Measurements from ENCODE around the gene GPR137B.
A peak's percentile ranks its signal among the peaks of the same experiment; 100 is the strongest.
"Not testable (repeated sequence)": the region's sequence is repeated elsewhere in the genome, so short reads cannot be mapped to it uniquely, and the experiment has no call there.

The GPR137B gene

GRCh38 chr1:236161755-236162154 lies 19.4 kb downstream of the GPR137B start:
- DNase-seq (ENCODE audit: low spot score) = not testable (repeated sequence)

- no peak for DNase-seq (ENCODE audit: low spot score)
Measured at GRCh38 chr1:236163463-236164153, 21.3 kb downstream of the GPR137B start.

GRCh38 chr1:236164273-236164672 lies 21.9 kb downstream of the GPR137B start:
- no peak for DNase-seq (ENCODE audit: low spot score)

GRCh38 chr1:236165238-236165981 lies 23.1 kb downstream of the GPR137B start:
- no peak for DNase-seq (ENCODE audit: low spot score)

- DNase-seq (ENCODE audit: low spot score) = no peak
Measured at GRCh38 chr1:236166041-236166440, 23.7 kb downstream of the GPR137B start.

- no peak for DNase-seq (ENCODE audit: low spot score)
Measured at GRCh38 chr1:236167154-236167553, 24.8 kb downstream of the GPR137B start.

DNA sequence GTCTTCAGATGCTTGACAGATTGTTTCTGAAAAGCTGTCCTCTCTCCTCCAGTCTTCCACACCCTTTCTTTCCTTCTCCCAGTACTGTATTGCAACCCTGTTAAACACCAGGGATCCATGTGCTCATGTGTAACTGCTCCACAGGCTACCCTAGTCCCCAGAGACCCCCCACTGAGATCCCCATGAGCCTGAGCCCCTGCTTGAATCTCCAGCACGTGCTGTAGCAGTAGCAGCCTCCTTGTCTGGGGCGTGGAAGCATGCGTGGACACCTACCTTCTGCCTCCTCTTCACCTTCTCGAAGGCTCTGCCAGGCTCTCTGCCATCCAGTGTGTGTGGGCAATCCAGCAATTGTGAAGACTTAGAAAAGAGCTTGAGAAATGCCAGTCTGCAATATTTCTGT lies 25.2 kb downstream of the GPR137B start:
- DNase-seq (ENCODE audit: low spot score) = no peak

- peak; percentile 16 for DNase-seq (ENCODE audit: low spot score)
Measured at GRCh38 chr1:236168716-236169429, 26.5 kb downstream of the GPR137B start.

- DNase-seq (ENCODE audit: low spot score) = no peak
Measured at GRCh38 chr1:236172041-236172579, 29.8 kb downstream of the GPR137B start.

GRCh38 chr1:236173174-236173767 lies 30.9 kb downstream of the GPR137B start:
- DNase-seq (ENCODE audit: low spot score) = no peak

- DNase-seq (ENCODE audit: low spot score) = no peak
Measured at GRCh38 chr1:236175642-236176336, 33.5 kb downstream of the GPR137B start.

DNA sequence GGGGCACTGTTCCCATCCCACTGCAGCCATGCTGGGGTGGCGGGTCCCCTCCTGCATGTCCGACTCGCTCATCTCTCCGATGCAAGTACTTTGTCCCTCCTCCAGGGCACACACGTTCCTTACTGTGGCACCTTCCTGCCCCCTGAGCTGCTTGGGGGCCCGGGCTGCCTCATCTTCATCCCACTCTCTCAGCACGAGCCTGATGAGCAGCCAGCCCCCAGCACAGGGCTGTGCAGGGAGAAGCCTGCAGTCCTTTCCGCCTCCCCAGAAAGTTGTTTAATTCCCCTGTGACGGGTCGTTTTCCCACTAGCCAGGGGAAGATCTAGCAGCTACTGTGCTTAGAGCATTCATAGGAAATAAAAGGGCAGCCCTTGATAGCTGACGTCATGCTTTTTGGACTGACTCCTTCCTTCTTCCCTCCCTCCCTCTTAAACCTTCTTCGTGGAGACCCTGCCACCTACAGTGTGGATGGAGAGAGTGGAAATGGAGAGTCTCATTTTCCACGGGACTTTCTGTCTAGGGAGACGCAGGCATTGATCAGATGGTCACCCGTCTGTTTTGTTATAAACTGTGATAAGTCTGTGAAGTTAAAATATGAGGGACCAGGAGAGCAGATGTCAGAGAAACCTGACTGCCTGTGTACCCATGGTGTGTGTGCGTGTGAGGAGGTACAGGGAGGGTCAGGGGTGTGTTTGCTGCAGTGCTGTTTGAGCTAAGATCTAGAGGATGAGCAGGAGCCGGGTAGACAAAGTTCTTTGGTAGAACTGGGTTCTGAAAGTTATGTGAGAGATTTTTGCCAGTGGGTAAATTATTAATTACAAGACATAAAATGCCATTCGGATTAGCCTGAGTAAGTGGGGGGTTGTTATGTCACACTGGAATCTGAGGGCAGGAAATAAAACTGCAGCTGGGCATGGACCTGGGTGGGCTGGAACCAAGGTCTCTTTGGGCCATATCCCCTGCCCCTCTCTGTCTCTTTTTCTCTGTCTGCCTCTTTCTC lies 34.3 kb downstream of the GPR137B start:
- no peak for DNase-seq (ENCODE audit: low spot score)

- DNase-seq (ENCODE audit: low spot score) = no peak
Measured at GRCh38 chr1:236179634-236180033, 37.3 kb downstream of the GPR137B start.

DNA sequence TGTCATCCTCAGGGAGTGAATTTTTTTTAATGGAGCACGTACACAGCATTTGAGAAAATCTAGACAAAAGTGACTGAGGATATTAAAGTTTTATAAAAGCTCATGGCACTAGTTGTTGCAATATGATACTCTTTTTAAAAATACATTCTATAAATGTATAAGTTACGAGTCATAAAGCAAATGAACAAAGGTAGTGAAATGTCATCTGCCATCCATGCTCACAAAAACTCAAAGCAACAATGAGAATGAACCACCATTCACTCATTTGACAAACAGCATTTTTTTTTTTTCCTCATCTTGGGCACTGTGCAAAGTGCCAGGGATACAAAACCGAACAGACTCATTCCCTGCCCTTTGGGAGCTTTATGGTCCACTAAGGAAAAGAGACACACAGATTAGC lies 38.7 kb downstream of the GPR137B start:
- peak; percentile 32 for DNase-seq (ENCODE audit: low spot score)

DNA sequence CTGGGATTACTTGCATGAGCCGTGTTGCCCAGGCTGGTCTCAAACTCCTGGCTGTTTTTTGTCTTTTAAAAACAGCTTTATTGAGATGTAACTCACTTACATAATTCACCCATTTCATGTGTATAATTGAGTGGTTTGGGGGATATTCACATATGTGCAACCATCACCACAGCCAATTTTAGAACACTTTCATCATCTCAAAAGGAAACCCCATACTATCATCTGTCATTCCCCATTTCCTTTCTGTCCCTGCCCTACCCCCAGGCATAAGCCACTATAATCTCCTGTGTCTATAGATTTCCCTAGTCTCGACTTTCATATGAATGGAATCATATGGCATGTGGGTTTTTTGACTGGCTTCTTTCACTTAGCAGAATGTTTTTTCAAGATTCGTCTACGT lies 43.3 kb downstream of the GPR137B start:
- DNase-seq (ENCODE audit: low spot score) = no peak

GRCh38 chr1:236186471-236186870 lies 44.1 kb downstream of the GPR137B start:
- DNase-seq (ENCODE audit: low spot score) = not testable (repeated sequence)

DNA sequence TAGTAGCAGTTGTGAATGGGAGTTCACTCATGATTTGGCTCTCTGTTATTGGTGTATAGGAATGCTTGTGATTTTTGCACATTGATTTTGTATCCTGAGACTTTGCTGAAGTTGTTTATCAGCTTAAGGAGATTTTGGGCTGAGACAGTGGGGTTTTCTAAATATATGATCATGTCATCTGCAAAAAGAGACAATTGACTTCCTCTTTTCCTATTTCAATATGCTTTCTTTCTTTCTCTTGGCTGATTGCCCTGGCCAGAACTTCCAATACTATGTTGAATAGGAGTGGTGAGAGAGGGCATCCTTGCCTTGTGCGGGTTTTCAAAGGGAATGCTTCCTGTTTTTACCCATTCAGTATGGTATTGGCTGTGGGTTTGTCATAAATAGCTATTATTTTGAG lies 45.7 kb downstream of the GPR137B start:
- not testable (repeated sequence) for DNase-seq (ENCODE audit: low spot score)

DNA sequence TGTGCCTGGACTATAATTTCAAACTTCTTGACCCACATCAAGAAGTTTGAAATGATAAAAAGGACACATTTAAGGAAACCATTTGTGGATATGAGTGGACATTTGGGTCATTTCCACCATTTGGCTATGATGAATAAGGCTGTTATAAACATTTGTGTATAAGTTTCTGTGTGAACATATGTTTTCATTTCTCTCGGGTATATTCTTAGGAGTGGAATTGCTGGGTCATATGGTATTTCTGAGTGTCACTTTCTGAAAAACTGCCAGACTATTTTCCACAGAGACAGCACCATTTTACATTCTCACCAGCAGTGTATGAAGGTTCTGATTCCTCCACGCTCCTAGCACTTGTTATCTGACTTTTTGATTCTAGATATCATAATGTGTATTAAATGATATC lies 50.8 kb downstream of the GPR137B start:
- DNase-seq (ENCODE audit: low spot score) = no peak

- DNase-seq (ENCODE audit: low spot score) = no peak
Measured at GRCh38 chr1:236200925-236201324, 58.6 kb downstream of the GPR137B start.

- DNase-seq (ENCODE audit: low spot score) = no peak
Measured at GRCh38 chr1:236201786-236202185, 59.4 kb downstream of the GPR137B start.

All from SW480 (cell line).